WTC11 (cell line): ENCODE results near the gene ALS2. TPM values are rescaled to one million over a fixed set of nuclear protein-coding genes. Genes with fewer than 3 reads are reported as not detected.

Experiments
- ATAC-seq: fragments of 200-7000 bp; cut with Tn5 transposase; 2 replicates; pipeline ENCODE4 v1.10.0; 2021; ENCODE audit warnings: mild to moderate bottlenecking, moderate library complexity
- CTCF ChIA-PET: fragments of 300-600 bp; sonication (Branson Sonifier 250); formaldehyde crosslinking; loops from one replicate; lab custom pipeline; 2021; ENCODE audit warnings: antibody characterized with exemption; lab: Charles Lee
- POLR2A ChIA-PET: fragments of 350-600 bp; sonication (Branson Sonifier 250); formaldehyde crosslinking; loops from one replicate; lab custom pipeline; 2021; ENCODE audit warnings: antibody characterized with exemption; lab: Charles Lee
- DNase-seq: peaks from one replicate; pipeline ENCODE4 v3.0.0; 2021; ENCODE audit warnings: low spot score
- H3K27ac Mint-ChIP-seq: 2 replicates; pipeline ENCODE4 v1.8.0; 2021; ENCODE audit warnings: mixed read lengths
- H3K27me3 Mint-ChIP-seq: 2 replicates; pipeline ENCODE4 v1.8.0; 2021; ENCODE audit warnings: low read depth, mild to moderate bottlenecking, moderate library complexity, mixed read lengths
- H3K36me3 Mint-ChIP-seq: 2 replicates; pipeline ENCODE4 v1.8.0; 2021; ENCODE audit warnings: mixed read lengths
- H3K4me1 Mint-ChIP-seq: 2 replicates; pipeline ENCODE4 v1.8.0; 2022; ENCODE audit warnings: mixed read lengths
- H3K4me3 Mint-ChIP-seq: 2 replicates; pipeline ENCODE4 v1.8.0; 2021; ENCODE audit warnings: mild to moderate bottlenecking, moderate library complexity, mixed read lengths
- H3K9me3 Mint-ChIP-seq: 2 replicates; pipeline ENCODE4 v1.8.0; 2021; ENCODE audit warnings: mixed read lengths
- ATF1 ChIP-seq: sonication (generic); formaldehyde crosslinking; IDR thresholded peaks from 2 replicates; pipeline ENCODE4 v1.8.1; 2023; ENCODE audit warnings: mild to moderate bottlenecking, moderate library complexity, missing genetic modification reagents
- ATF2 ChIP-seq: sonication (generic); formaldehyde crosslinking; IDR thresholded peaks from 2 replicates; pipeline ENCODE4 v1.8.1; 2022; ENCODE audit warnings: low read depth, missing genetic modification reagents, borderline replicate concordance
- CREM ChIP-seq: sonication (generic); formaldehyde crosslinking; IDR thresholded peaks from 2 replicates; pipeline ENCODE4 v1.8.1; 2022; ENCODE audit warnings: mild to moderate bottlenecking, missing genetic modification reagents, moderate library complexity
- FOXJ3 ChIP-seq: sonication (generic); formaldehyde crosslinking; IDR thresholded peaks from 2 replicates; pipeline ENCODE4 v1.9.0; 2021; ENCODE audit warnings: missing genetic modification reagents, mild to moderate bottlenecking, borderline replicate concordance
- GTF2I ChIP-seq: fragments of 250-450 bp; sonication (Bioruptor Pico); conservative IDR thresholded peaks from 2 replicates; pipeline ENCODE4 v1.4.0; 2021; ENCODE audit warnings: mild to moderate bottlenecking
- HMGXB4 ChIP-seq: sonication (generic); formaldehyde crosslinking; IDR thresholded peaks from 2 replicates; pipeline ENCODE4 v1.8.1; 2023; ENCODE audit warnings: mild to moderate bottlenecking, moderate library complexity, missing genetic modification reagents
- MYBL2 ChIP-seq: sonication (generic); formaldehyde crosslinking; IDR thresholded peaks from 2 replicates; pipeline ENCODE4 v1.8.1; 2023; ENCODE audit warnings: mild to moderate bottlenecking, moderate library complexity, missing genetic modification reagents
- NFATC4 ChIP-seq: fragments of 250-450 bp; sonication (Bioruptor Pico); IDR thresholded peaks from 2 replicates; pipeline ENCODE4 v1.9.0; 2021; ENCODE audit warnings: mild to moderate bottlenecking
- NFE2L1 ChIP-seq: sonication (generic); formaldehyde crosslinking; IDR thresholded peaks from 2 replicates; pipeline ENCODE4 v1.8.1; 2023; ENCODE audit warnings: missing genetic modification reagents
- OVOL2 ChIP-seq: fragments of 250-450 bp; sonication (Bioruptor Pico); IDR thresholded peaks from 2 replicates; pipeline ENCODE4 v1.9.0; 2021; ENCODE audit warnings: mild to moderate bottlenecking, borderline replicate concordance
- PREB ChIP-seq: sonication (generic); formaldehyde crosslinking; IDR thresholded peaks from 2 replicates; pipeline ENCODE4 v1.8.1; 2022; ENCODE audit warnings: mild to moderate bottlenecking, missing genetic modification reagents, moderate library complexity, borderline replicate concordance
- TCF7 ChIP-seq: sonication (generic); formaldehyde crosslinking; IDR thresholded peaks from 2 replicates; pipeline ENCODE4 v1.8.0; 2022; ENCODE audit warnings: mild to moderate bottlenecking, low read depth, missing genetic modification reagents, moderate library complexity
- TP53 ChIP-seq: sonication (generic); formaldehyde crosslinking; IDR thresholded peaks from 2 replicates; pipeline ENCODE4 v1.8.1; 2023; ENCODE audit warnings: mild to moderate bottlenecking, missing genetic modification reagents
- ZNF121 ChIP-seq: sonication (generic); formaldehyde crosslinking; IDR thresholded peaks from 2 replicates; pipeline ENCODE4 v1.8.0; 2023; ENCODE audit warnings: missing genetic modification reagents
- ZNF232 ChIP-seq: sonication (generic); formaldehyde crosslinking; IDR thresholded peaks from 2 replicates; pipeline ENCODE4 v1.8.0; 2022; ENCODE audit warnings: mild to moderate bottlenecking, missing genetic modification reagents
- ZNF396 ChIP-seq: fragments of 250-450 bp; sonication (Bioruptor Pico); IDR thresholded peaks from 2 replicates; pipeline ENCODE4 v1.8.0; 2021; ENCODE audit warnings: mild to moderate bottlenecking, moderate library complexity, borderline replicate concordance
- ZNF416 ChIP-seq: fragments of 250-450 bp; sonication (Bioruptor Pico); IDR thresholded peaks from 2 replicates; pipeline ENCODE4 v1.9.0; 2021; ENCODE audit warnings: mild to moderate bottlenecking, inconsistent platforms
- ZNF532 ChIP-seq: fragments of 250-450 bp; sonication (Bioruptor Pico); IDR thresholded peaks from 2 replicates; pipeline ENCODE4 v1.9.0; 2021; ENCODE audit warnings: mild to moderate bottlenecking, borderline replicate concordance
- total RNA-seq: library from RNA; stranded (reverse); gene quantifications from 3 replicates; pipeline ENCODE4 v1.2.3, GENCODE V29; 2021

Gene ALS2
- total RNA-seq, 1 experiment from 2014 or later: 30.5 TPM

GRCh38 chr2:201788371-201788770 lies 7.6 kb upstream of the ALS2 start (continued):
- no peak for TF ChIP-seq ZNF532 (CRISPR knock-in tag)
- no peak for TF ChIP-seq ATF1 (CRISPR knock-in tag)
- no peak for TF ChIP-seq FOXJ3 (CRISPR knock-in tag)

- no peak overlapping the region for H3K4me3 Mint-ChIP-seq
- ATAC-seq: no peak
- ChIA-PET CTCF (no interaction called here), POLR2A (no interaction called here)
- H3K27ac Mint-ChIP-seq: no peak overlapping the region
- no peaks in the 10 kb centered on the region; the same call in 1 of the 2 replicates for H3K27me3 Mint-ChIP-seq
- DNase-seq: no peak
- H3K4me1 Mint-ChIP-seq: peaks cover 4% of the 10 kb centered on the region
- no peaks in the 10 kb centered on the region for H3K9me3 Mint-ChIP-seq
- TF ChIP-seq ATF2 (CRISPR knock-in tag): no peak
- TF ChIP-seq TCF7 (CRISPR knock-in tag): no peak
- H3K36me3 Mint-ChIP-seq: no peaks in the 10 kb centered on the region
These were observed 5.7 kb upstream of the ALS2 start for GRCh38 chr2:201786471-201786870.

- no peaks in the 10 kb centered on the region for H3K36me3 Mint-ChIP-seq
- DNase-seq: no peak
- H3K4me3 Mint-ChIP-seq: no peak overlapping the region
- H3K27me3 Mint-ChIP-seq: no peaks in the 10 kb centered on the region; the same call in 1 of the 2 replicates
- ATAC-seq: no peak
- H3K27ac Mint-ChIP-seq: no peak overlapping the region
- ChIA-PET CTCF (no interaction called here), POLR2A (no interaction called here)
- no peaks in the 10 kb centered on the region for H3K9me3 Mint-ChIP-seq
- peaks cover 5% of the 10 kb centered on the region for H3K4me1 Mint-ChIP-seq
- TF ChIP-seq ZNF232 (CRISPR knock-in tag) (no peak), ZNF396 (CRISPR knock-in tag) (no peak), GTF2I (CRISPR knock-in tag) (no peak), OVOL2 (CRISPR knock-in tag) (no peak), HMGXB4 (CRISPR knock-in tag) (no peak), MYBL2 (CRISPR knock-in tag) (no peak), CREM (no peak), NFE2L1 (CRISPR knock-in tag) (no peak), ZNF416 (CRISPR knock-in tag) (no peak), ATF2 (CRISPR knock-in tag) (no peak), TP53 (CRISPR knock-in tag) (no peak), NFATC4 (no peak), PREB (no peak), ZNF121 (CRISPR knock-in tag) (no peak), ZNF532 (CRISPR knock-in tag) (no peak)
These were observed 4.4 kb upstream of the ALS2 start for GRCh38 chr2:201785135-201785534.
